GM18526 (cell line): Measurements from ENCODE around the gene TSSK6.

Source experiments
- POLR2A ChIP-seq: IDR thresholded peaks from 3 replicates; pipeline ENCODE4 v1.6.1; 2011; ENCODE audit not compliant: insufficient read length; ENCODE audit errors: extremely low read depth

Gene TSSK6

DNA sequence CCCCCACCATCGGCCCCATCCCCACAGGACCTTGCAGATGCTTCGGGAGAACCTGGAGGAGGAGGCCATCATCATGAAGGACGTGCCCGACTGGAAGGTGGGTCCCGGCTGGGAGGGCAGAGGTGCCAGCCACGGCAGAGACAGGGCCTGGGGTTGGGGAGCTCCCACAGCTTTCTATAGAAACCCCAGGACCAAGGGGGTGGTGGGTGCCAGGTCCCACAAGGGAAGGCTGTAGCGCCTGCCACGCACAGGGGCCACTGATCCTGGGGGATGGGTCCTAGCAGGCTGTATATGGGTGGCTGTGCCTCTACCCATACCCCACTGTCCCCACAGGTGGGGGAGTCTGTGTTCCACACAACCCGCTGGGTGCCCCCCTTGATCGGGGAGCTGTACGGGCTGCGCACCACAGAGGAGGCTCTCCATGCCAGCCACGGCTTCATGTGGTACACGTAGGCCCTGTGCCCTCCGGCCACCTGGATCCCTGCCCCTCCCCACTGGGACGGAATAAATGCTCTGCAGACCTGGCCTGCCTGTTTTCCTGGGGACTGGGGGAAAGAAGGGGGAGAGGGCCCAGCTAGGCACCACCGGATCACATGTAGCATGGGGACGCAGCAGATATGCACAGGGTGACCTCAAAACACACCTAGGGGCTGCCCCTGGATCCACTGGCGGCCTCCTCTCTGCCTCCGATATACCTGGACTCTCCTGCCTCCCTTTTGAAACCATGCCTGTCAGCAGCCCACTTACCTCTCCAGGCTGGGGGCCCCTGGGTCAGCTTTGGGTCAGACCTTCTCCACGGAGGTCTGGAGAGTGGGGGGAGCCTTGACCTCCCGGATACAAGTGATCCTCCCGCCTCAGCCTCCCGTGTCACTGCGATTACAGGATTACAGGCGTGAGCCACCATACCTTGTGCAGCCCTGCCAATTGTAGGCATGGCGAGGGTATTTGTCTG lies 12.6 kb upstream of the TSSK6 start:
- TF ChIP-seq POLR2A: no peak

DNA sequence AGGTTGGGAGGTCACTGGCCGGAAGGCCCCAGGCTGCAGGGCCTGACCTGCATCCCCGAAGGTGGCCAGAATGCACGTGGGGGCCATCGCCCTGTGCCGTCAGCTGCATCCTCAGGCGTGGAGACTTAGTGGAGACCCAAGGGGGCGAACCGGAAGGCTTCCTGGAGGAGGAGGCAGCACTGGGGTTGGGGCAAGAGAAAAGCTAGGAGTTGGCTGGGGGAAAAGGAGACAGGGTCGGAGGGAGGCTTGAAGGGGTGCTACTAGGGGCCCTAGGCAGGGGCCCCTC lies 12.0 kb upstream of the TSSK6 start:
- no peak for TF ChIP-seq POLR2A

DNA sequence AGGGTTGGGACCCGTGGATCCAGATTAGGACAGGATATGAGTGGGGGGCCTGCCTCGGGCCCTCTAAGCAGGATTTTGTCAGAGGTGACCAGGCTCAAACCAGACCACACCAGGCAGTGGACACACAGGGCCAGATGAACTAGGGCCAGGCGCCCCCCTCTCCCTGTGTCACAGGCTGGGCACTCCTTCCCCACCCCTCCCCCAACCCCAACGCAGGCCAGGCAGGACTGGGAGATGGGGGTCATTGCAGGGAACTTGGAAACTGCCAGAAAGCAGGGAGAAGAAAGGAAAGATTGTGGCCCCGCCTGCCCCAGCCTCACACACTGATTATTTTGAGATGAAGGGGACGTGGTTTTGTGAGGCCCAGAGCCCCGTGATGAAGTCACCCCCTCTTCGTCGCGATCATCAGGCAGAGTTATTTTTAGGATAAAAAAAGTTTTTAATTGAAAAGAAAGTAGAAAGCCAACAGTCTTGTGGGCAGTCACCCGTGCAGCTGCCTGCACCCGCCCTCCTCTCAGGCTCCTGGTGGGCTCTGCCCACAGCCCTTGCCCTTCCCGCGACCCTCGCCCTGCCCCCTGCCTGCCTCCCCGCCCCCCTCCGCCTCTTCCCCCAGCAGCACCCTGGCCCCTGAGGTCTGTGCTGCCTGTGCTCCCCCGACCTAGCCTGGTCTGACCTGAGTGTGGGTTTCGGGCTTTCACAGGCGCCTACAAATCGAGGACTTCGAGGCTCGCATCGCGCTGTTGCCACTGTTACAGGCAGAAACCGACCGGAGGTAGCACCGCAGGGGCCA lies 11.4 kb upstream of the TSSK6 start:
- TF ChIP-seq POLR2A: no peak

DNA sequence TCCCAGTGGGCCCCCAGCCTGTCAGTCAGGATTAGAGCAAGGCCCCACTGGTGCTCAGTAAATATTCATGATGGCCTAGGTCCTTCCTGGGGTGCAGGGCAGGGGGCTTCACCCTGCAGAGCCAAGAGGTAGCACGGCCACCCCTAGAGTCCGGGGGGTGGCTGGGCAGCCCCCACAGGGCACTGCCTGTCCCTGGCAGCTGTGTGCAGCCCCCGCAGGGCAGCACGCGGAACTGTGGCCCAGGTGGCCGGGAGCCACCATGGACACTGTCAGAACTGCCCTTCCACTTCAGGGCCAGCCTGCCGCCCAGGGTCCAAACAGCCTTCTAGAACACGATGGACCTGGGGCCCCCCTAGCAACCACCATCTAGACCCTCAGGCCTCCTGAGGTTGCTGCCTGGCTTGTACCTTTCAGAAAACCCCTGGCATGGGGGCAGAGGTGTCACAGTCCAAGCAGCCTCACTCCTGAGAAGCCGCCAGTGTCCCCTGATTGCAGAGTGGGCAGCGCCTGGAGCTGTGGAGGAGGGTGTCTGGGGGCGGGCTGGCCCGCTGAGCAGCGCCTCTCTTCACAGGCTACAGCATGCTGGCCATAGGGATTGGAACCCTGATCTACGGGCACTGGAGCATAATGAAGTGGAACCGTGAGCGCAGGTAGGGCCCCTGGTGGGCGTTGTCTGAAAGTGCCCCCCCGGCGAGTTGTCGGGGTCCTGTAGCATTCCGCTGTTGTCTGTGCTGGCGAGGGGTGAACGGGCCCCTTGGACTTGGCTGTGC lies 10.4 kb upstream of the TSSK6 start:
- TF ChIP-seq POLR2A: no peak

DNA sequence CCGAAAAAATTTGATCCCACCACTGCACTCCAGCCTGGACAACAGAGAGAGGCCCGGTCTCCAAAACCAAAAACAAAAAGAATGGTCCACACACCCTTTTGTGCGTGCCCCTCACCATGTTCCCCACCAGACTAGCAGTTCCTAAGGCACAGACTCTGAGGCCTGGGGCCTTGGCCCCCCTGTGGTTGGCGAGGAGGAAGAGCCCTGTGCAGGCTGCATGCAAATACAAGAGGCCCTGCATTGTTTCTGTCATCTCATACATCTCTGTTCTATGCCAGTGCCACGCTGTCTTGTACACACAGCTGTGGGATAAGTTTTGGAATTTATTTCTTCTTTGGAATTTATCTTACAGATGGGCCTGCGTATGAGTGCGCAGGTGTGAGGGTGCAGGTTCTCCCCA lies 8.7 kb upstream of the TSSK6 start:
- TF ChIP-seq POLR2A: no peak

DNA sequence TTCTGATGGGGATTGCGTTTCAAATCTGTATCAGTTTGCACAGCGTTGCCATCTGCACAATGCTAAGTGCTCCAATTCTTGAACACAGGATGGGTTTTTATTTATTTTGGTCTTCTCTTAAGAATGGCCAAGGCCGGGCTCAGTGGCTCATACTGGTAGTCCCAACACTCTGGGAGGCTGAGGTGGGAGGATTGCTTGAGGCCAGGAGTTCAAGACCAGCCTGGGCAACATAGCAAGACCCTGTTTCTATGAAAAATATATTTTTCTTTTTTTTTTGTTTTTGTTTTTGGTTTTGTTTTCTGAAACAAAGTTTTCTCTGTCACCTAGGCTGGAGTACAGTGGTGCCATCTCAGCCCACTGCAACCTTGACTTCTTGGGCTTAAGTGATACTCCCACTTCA lies 7.8 kb upstream of the TSSK6 start:
- TF ChIP-seq POLR2A: no peak

DNA sequence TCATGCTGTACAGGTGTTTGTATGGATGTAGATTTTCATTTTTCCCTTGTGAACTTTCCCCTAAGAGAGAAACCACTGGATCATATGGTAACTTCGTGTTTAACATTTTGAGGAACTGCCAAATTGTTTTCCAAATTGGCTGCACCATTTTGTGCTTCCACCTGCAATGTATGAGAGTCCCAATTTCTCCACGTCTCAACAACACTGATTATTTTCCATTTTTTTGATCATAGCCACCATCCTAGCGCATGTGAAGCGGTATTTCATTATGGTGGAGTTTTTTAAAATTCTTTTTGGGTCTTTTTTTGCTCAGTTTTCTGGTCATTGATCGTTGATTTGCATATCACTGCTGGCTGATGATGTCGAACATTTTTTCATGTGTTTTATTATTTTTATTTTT lies 5.6 kb upstream of the TSSK6 start:
- TF ChIP-seq POLR2A: no peak

DNA sequence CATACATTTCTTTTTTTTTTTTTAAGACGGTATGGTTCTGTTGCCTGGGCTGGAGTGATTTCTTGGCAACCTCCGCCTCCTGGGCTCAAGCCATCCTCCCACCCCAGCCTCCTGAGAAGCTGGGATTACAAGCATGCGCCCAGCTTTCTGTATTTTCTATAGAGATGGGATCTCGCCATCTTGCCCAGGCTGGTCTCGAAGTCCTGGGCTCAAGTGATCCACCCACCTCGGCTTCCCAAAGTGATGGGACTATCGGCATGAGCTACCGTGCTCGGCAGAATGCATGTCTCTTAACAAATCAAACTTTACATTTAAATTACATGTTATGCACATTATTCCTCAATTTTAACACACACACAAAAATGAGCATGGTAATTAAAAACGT lies 1.9 kb upstream of the TSSK6 start:
- no peak for TF ChIP-seq POLR2A

DNA sequence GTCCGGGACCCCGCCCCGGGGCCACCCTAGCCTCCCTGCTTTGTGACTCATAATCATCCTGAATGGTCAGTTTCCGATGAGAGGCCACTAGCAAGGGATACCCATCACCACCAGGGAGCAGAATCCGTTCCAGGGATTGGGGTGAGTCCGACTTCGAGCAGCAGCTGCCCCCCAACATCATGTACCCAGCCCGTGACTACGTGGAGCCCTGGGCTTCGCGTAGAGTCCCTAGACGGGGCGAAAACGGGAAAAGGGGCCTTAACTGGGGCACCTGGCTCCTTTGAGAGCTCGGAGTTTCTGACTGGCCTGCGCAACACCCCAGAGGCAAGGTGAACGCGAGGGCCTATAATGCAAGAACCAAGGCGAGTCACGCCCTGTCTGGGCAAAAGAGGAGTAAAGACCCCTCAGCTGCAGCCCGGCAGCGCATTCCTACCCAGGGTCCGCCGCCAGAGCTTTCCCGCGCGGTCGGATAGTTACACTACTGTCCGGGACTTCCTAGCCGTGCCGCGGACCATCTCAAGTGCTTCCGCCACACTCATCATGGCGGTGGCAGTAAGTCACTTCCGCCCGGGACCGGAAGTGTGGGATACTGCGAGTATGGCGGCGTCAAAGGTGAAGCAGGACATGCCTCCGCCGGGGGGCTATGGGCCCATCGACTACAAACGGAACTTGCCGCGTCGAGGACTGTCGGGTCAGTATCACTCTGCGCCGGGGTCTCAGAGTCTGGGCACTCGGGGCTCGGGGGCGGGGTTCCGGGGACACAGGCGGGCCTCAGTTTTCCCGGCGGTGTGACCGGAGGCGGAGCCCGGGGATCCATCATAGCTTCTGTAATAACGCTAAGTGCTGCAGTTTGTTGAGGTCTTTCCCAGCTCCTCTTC lies 533 bp upstream of the TSSK6 start, which contains the start of gene NDUFA13:
Gene NDUFA13 (plus strand): TSS at position 584 of the 878 bp plus-strand sequence. CDS start 14 bp downstream, at position 598.
- peak; percentile 92 for TF ChIP-seq POLR2A

DNA sequence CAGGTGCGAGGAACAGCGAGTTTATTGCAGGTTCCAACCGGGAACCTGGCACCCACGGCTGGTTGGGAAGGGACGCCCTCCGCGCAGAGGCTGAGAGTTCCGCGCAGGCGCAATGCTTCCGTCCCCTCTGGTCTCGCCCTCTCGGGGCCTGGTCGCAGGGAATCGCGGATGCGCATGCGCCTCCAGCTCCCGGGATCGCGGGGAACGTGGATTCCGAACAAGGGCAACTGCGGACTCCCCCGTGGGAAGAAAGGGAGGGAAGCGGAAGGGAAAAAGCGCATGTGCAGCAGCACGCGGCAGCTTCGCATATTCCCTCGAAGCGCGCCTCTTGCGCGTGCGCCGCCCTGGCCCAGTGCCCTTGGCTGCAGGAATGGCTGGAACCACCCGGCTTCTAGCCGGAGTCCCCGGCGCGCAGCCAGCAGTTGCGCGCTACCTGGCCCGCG lies 1.1 kb downstream of the TSSK6 start:
- TF ChIP-seq POLR2A: no peak

DNA sequence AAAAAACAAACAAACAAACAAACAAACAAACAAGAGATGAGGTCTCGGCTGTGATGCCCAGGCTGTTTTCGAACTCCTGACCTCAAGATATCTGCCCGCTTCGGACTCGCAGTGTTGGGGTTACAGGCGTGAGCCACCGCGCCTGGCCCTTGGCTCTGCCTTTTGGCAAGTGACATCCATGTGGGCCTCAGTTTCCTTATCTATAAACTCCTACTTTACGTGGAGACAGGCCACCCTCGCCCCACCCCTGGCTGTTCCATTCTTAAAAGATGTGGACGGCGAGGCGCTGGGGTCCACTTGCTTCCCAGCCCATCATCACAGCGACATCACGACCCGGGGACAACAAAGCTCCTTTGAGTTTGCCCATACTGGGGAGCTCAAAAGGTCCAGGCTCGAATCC lies 1.7 kb downstream of the TSSK6 start:
- no peak for TF ChIP-seq POLR2A

DNA sequence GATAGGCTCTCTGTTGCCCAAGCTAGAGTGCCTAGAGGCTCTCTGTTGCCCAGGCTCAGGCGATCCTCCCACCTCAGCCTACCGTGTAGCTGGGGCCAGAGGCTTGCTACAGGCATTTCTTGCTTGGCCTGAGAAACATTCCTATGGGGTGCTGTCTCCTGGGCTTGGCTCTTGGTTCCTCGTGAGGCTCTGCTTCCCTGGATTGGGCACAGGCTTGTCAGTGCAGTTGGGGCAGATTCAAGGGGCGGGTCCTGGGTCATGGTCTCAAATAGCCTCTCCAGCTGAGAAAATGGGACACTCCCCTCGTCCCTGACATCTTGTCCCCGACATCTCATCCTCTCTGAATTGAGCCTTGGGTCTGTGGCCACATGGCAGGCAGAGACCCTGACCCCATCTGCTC lies 4.9 kb downstream of the TSSK6 start:
- no peak for TF ChIP-seq POLR2A

DNA sequence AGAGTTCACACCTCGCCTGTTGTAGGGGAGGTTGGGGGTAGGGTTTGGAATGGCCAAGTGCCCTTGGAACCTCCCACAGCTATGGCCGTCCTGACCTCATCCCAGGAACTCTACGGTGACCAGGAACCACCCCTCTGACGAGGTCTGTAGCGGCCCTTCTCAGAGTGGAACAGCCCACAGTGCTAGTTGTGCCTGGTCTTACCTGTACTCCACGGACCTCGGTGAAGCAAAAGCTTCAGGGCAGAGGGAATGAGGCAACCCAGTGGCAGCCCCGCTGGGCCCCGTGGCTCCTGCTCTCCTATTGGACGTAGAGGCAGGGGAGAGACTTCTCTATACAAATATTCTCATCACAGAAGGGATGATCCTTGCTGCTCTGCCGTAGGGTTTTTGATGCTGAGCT lies 7.1 kb downstream of the TSSK6 start:
- no peak for TF ChIP-seq POLR2A

DNA sequence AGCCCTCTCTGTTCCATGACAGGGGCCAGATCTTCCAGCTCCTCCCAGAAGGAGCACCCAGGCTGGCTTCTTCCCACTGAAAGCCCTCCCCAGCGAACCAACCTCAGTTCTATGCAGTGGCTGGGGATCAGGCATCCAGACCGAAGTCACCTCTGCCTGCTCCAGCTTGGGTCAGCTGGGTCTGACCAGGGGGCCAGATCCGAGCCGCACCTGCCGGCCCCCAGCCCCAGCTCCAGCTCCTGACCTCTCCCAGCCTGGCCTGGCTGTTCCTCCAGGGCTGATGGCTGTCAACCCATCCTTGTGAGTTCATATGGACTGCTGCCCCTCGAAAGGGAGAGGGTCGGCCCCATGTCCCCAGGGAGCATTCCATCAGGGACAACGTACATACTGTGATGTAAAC lies 8.0 kb downstream of the TSSK6 start:
- TF ChIP-seq POLR2A: no peak

DNA sequence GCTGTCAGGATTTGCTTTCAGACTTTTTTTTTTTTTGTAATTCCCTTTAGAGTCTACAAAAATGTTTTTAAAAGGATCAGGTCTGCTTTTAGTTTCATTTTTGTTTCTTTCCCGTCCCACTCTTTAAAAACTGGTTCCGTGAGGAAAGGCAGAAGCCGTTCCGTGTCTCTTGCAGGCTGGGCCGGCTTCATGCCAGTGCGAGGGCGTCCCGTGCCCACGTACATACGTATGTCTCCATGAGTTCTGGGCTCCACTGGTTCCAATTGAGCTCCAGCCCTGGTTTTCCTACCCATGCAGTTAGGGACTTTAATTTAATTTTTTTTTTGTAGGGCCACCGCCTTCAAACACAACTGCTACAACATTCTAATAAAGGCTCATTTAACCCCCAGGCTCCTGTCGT lies 8.8 kb downstream of the TSSK6 start:
- no peak for TF ChIP-seq POLR2A
